ENCODE measurements around the gene PIP5K1A. TPM values are rescaled to one million over a fixed set of nuclear protein-coding genes. Genes with fewer than 3 reads are reported as not detected.
A peak's percentile ranks its signal among the peaks of the same experiment; 100 is the strongest.
"Not testable (repeated sequence)": the region's sequence is repeated elsewhere in the genome, so short reads cannot be mapped to it uniquely, and the experiment has no call there.

Gene PIP5K1A
- polyA plus RNA-seq, 6 donors from 2014 or later = 17.0 to 22.9 (median 19.7) TPM

DNA sequence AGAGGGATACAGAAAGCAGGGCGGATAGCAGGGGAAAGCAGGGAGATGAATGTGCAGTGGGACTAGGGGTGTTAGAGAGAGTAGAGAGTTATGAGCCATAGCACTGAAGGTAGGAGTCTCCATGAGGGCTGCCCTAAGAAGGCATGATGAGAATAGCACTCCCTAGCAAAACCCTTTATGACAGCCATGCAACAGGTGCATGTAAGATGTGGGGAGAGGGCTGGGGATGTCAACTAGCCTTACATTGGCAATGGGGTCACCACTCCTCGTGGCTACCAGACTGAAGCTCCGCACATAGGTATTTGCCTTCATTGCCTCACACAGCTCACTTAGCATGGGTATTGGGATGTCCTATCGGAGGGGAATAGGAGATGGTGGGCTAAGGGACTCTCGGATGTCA is 27.2 kb upstream of the PIP5K1A start:
- Mint-ChIP-seq H3K4me1 (peaks cover 14 to 22% (median 21%) of the 10 kb centered on the region in 3 donors), H3K36me3 (peaks cover 1 to 4% of the 10 kb centered on the region in 2 donors), H3K27me3 (no peaks in the 10 kb centered on the region), H3K27ac (peak overlapping the region in 2 of 6 donors; percentile 55 to 80), H3K4me3 (no peak overlapping the region), H3K9me3 (no peaks in the 10 kb centered on the region)
- ATAC-seq (ENCODE audit: low read depth in 2 of 2) (no peak), DNase-seq (no peak)

GRCh38 chr1:151175041-151175741 is 23.2 kb upstream of the PIP5K1A start:
- H3K36me3 Mint-ChIP-seq = peaks cover 4 to 20% of the 10 kb centered on the region in 2 donors
- no peaks in the 10 kb centered on the region for H3K27me3 Mint-ChIP-seq
- no peaks in the 10 kb centered on the region for H3K9me3 Mint-ChIP-seq
- no peak for ATAC-seq (ENCODE audit: low read depth in 2 of 2)
- no peak for DNase-seq
- peak overlapping the region in 2 of 6 donors; percentile 16 for H3K27ac Mint-ChIP-seq
- H3K4me3 Mint-ChIP-seq = no peak overlapping the region
- peaks cover 0 to 6% (median 3%) of the 10 kb centered on the region in 3 donors for H3K4me1 Mint-ChIP-seq

DNA sequence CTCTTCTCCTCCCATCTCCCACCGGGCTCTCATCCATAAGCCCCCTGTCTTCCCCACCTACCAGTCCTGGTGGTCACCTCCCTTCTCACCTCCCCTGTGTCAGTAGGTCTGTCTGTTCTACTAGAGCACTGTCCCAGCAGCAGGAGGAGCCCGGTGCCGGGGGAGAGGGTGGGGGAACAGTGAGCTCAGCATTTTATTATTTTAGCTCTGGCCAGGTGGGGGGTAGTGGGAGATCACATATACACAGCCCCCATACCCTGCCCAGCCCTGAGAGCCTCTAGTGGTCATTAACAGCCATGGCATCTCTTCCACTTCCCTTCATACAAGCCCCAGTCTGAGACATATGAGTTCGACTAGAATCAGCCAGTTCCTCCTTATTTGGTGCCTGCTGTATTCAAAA is 22.5 kb upstream of the PIP5K1A start, which contains the start of gene TMOD4:
Gene TMOD4 (minus strand): TSS at position 119 of the 400 bp plus-strand sequence. CDS start 1,106 bp downstream, outside the sequence.
- peaks cover 4 to 27% of the 10 kb centered on the region in 2 donors for H3K36me3 Mint-ChIP-seq

DNA sequence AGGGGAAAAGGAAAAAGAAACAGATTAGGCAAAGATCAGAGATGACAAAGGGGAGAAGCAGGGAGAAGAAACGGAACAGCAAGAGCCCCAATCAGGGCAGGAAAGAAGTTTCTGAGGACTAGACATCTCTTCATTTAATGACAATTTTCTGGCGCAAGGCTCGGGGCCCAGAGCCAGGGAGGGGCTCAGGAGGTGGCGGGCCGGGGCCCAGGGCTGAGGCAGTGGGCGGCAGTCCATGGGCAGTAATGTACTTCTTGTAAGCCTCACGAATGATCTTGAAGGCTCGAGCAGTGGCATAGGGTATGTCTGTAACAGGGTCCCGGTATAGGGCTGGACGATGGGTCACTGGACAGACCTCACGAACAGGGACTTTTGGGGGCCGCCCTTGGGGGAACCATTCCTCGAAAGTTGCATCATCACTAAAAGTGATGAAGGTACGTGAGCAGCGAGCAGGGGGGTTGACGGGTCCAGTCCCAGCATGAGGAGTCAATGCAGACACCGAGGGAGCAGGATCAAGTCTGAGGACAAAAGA is 21.8 kb upstream of the PIP5K1A start:
- no peak for ATAC-seq (ENCODE audit: low read depth in 2 of 2)
- H3K4me1 Mint-ChIP-seq = peaks cover 3 to 6% (median 4%) of the 10 kb centered on the region in 3 donors
- DNase-seq = no peak
- H3K9me3 Mint-ChIP-seq = no peaks in the 10 kb centered on the region
- H3K4me3 Mint-ChIP-seq = peak overlapping the region in 1 of 8 donors; percentile 5
- H3K27me3 Mint-ChIP-seq = no peaks in the 10 kb centered on the region
- peaks cover 8 to 34% of the 10 kb centered on the region in 2 donors for H3K36me3 Mint-ChIP-seq
- H3K27ac Mint-ChIP-seq = peak overlapping the region in 1 of 6 donors; percentile 75

More for the DNA sequence above, 22.5 kb upstream of the PIP5K1A start, which contains the start of gene TMOD4:
- no peaks in the 10 kb centered on the region for H3K9me3 Mint-ChIP-seq
- DNase-seq (no peak), ATAC-seq (ENCODE audit: low read depth in 2 of 2) (peak; percentile 73 to 80)
- peak within 1 kb of the TSS in 2 of 8 donors; percentile 5 to 53 for H3K4me3 Mint-ChIP-seq
- peak within 1 kb of the TSS in 2 of 6 donors; percentile 16 to 75 for H3K27ac Mint-ChIP-seq
- no peaks in the 10 kb centered on the region for H3K27me3 Mint-ChIP-seq
- H3K4me1 Mint-ChIP-seq = peaks cover 3 to 6% (median 4%) of the 10 kb centered on the region in 3 donors

DNA sequence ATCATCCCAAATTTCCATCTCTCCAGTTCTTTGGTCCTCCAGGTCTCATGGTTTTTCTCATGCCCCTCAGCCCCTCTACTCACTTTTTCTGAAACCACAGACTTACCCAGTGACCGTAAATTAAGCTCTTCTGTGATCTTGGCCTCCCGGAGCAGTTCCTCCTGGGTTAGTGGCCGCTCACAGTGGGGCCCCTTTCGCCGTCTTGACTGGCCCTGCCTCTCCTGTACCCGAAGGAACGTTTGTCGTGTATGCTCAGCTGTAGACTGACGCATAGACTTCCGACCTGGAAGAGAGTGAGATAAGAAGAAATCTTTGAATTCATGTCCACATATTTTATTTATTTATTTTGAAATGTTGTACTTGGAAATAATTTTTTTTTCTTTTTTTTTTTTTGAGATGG is 14.1 kb upstream of the PIP5K1A start:
- Mint-ChIP-seq H3K4me1 (peaks cover 21 to 24% (median 22%) of the 10 kb centered on the region in 3 donors), H3K4me3 (no peak overlapping the region), H3K9me3 (no peaks in the 10 kb centered on the region), H3K27me3 (no peaks in the 10 kb centered on the region), H3K27ac (peak overlapping the region in 1 of 6 donors; percentile 88), H3K36me3 (peaks cover 28 to 41% of the 10 kb centered on the region in 2 donors)
- DNase-seq (no peak), ATAC-seq (ENCODE audit: low read depth in 2 of 2) (no peak)

DNA sequence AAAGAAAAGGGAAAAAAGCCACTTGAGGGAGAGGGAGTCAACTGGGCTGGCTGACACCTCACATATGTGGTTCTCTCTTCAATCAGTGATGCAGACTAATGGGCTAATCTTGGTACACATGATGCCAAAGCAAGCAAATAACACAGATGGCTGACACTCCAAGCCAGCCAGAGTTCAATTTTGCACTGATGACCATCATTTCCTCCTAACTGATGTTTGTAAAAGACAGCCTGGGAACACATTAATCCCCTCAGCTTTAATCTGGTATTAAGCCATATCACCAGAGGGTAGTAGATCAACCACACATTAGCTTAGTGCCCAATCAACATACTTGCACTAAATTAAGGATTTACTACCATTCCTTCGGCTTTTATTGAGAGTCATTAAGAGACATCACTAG is 11.1 kb upstream of the PIP5K1A start:
- no peak for DNase-seq
- ATAC-seq (ENCODE audit: low read depth in 2 of 2) = no peak
- H3K36me3 Mint-ChIP-seq = peaks cover 18 to 28% of the 10 kb centered on the region in 2 donors
- H3K27me3 Mint-ChIP-seq = no peaks in the 10 kb centered on the region
- peaks cover 29 to 35% (median 30%) of the 10 kb centered on the region in 3 donors for H3K4me1 Mint-ChIP-seq
- H3K9me3 Mint-ChIP-seq = no peaks in the 10 kb centered on the region
- H3K4me3 Mint-ChIP-seq = peak overlapping the region in 1 of 8 donors; percentile 22
- peak overlapping the region in 1 of 6 donors; percentile 75 for H3K27ac Mint-ChIP-seq

GRCh38 chr1:151188667-151189066 is 9.7 kb upstream of the PIP5K1A start:
- H3K9me3 Mint-ChIP-seq; DNase-seq; H3K27me3 Mint-ChIP-seq; ATAC-seq (ENCODE audit: low read depth in 2 of 2): not testable (repeated sequence)
- Mint-ChIP-seq H3K27ac (peak overlapping the region in 1 of 6 donors; percentile 98), H3K4me1 (peaks cover 29 to 35% (median 30%) of the 10 kb centered on the region in 3 donors), H3K36me3 (peaks cover 11 to 15% of the 10 kb centered on the region in 2 donors), H3K4me3 (peak overlapping the region; percentile 96 to 100 (median 99))

DNA sequence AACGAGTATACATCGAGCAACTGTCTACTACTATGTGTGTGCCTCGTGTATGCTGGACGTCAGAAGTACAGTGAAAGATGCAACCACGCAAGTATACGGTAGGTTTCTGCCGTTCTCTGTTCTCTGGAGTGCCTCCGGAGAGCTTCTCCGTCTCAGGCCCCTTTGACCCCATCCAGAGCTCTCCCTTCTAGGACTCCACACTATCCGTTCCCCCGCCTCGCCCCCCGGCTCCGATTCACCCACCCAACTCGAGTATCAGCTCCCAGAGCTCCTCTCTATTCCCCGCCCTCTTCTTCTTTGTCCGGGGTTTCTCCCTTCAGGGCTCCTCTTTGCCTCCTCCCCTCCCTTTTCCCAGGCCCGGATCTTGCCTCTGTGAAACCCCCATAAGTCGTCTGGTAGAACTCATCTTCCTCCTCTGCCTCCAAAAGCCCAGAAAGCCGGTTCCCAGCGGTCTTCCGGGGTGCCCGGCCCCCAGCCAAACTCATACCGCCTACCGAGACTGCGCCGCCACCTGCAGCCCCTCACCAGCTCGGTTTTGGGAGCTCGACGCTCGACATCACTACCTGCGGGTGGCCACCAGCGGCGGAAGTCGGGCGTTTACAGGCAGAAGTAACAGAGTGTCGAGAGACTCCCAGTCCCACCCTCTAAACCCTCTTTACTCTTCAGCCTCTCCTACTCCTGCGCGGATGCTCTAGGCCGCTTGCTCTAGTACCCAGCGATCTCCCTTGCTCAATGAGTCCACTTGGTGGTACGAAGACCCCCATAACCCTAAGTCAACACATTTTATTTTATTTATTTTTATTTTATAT is 8.5 kb upstream of the PIP5K1A start, which contains the start of gene VPS72:
Gene VPS72 (minus strand): TSS at position 561 of the 809 bp plus-strand sequence. CDS start 76 bp downstream, at position 485.
- peaks cover 29 to 35% (median 30%) of the 10 kb centered on the region in 3 donors for H3K4me1 Mint-ChIP-seq
- H3K4me3 Mint-ChIP-seq = peak within 1 kb of the TSS; percentile 96 to 100 (median 99)
- H3K27ac Mint-ChIP-seq = peak within 1 kb of the TSS; percentile 87 to 99 (median 98)
- ATAC-seq (ENCODE audit: low read depth in 2 of 2) = peak; percentile 91 to 93
- peak; percentile 83 for DNase-seq
- H3K36me3 Mint-ChIP-seq = peaks cover 2 to 7% of the 10 kb centered on the region in 2 donors
- peaks cover 0 to 5% (median 0%) of the 10 kb centered on the region in 3 donors for H3K27me3 Mint-ChIP-seq
- no peaks in the 10 kb centered on the region for H3K9me3 Mint-ChIP-seq

DNA sequence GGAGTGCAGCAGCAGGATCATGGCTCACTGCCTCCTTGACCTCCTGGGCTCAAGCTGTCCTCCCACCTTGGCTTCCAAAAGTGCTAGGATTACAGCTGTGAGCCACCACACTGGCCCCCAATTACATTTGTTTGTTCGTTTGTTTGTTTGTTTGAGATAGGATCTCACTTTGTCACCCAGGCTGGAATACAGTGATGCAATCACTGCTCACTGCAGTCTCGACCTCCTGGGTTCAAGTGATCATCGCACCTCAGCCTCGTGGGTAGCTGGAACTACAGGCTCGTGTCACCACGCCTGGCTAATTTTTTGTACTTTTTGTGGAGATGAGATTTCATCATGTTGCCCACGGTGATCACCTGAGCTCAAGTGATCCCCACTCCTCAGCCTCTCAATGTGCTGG is 6.3 kb upstream of the PIP5K1A start:
- peaks cover 0 to 7% of the 10 kb centered on the region in 2 donors for H3K36me3 Mint-ChIP-seq
- H3K4me1 Mint-ChIP-seq = peaks cover 24 to 36% (median 26%) of the 10 kb centered on the region in 3 donors
- H3K27ac Mint-ChIP-seq = no peak overlapping the region
- ATAC-seq (ENCODE audit: low read depth in 2 of 2) (no peak), DNase-seq (no peak)
- H3K27me3 Mint-ChIP-seq = peaks cover 0 to 5% (median 0%) of the 10 kb centered on the region in 3 donors
- no peaks in the 10 kb centered on the region for H3K9me3 Mint-ChIP-seq
- peak overlapping the region in 1 of 8 donors; percentile 64 for H3K4me3 Mint-ChIP-seq

DNA sequence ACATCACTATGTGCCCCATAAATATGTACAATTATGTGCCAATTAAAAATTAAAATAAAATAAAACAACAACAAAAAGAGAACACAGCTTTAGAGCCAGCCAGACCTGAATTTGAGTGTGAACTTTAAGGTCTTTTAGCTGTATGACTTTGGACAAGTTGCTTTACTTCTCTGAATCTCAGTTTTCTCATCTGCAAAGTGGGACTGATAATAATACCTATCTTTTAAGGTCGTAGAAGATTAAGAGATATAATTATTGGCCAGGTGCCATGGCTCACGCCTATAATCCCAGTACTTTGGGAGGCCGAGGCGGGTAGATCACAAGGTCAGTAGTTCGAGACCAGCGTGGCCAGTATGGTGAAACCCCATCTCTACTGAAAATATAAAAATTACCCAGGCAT is 5.0 kb upstream of the PIP5K1A start:
- Mint-ChIP-seq H3K4me1 (peaks cover 24 to 35% (median 25%) of the 10 kb centered on the region in 3 donors), H3K4me3 (no peak overlapping the region)
- no peak for ATAC-seq (ENCODE audit: low read depth in 2 of 2)

DNA sequence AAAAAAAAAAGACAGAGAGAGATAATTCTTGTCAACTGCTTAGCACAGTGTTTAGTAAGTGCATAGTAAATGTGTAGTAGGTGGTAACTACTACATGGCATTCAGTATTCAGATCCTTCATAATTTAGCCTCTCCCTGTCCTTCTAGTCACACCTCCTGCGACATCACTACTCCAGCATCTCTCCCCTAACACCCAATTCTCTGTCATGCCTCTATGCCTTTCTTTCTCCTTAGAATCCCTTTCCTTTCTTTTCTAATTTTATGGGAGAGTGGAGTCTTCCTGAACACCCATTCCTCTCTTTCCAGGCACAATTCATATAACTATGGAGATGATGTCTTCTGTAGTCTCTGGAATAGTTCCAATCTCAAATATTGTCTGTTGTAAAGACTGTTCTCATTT is 4.5 kb upstream of the PIP5K1A start:
- H3K27me3 Mint-ChIP-seq = peaks cover 0 to 5% (median 0%) of the 10 kb centered on the region in 3 donors
- H3K27ac Mint-ChIP-seq = no peak overlapping the region
- H3K4me1 Mint-ChIP-seq = peaks cover 24 to 34% (median 24%) of the 10 kb centered on the region in 3 donors
- DNase-seq (no peak), ATAC-seq (ENCODE audit: low read depth in 2 of 2) (no peak)
- peaks cover 0 to 14% of the 10 kb centered on the region in 2 donors for H3K36me3 Mint-ChIP-seq
- H3K9me3 Mint-ChIP-seq = no peaks in the 10 kb centered on the region
- H3K4me3 Mint-ChIP-seq = peak overlapping the region in 2 of 8 donors; percentile 1 to 67

More for the DNA sequence above, 5.0 kb upstream of the PIP5K1A start:
- H3K36me3 Mint-ChIP-seq = peaks cover 0 to 8% of the 10 kb centered on the region in 2 donors
- H3K9me3 Mint-ChIP-seq = no peaks in the 10 kb centered on the region
- DNase-seq = no peak
- peaks cover 0 to 5% (median 0%) of the 10 kb centered on the region in 3 donors for H3K27me3 Mint-ChIP-seq
- H3K27ac Mint-ChIP-seq = no peak overlapping the region

- not testable (repeated sequence) for ATAC-seq (ENCODE audit: low read depth in 2 of 2); H3K27me3 Mint-ChIP-seq; H3K9me3 Mint-ChIP-seq; DNase-seq
- Mint-ChIP-seq H3K4me1 (peaks cover 28 to 37% (median 30%) of the 10 kb centered on the region in 3 donors), H3K27ac (peak overlapping the region in 1 of 6 donors; percentile 27), H3K36me3 (peaks cover 0 to 11% of the 10 kb centered on the region in 2 donors), H3K4me3 (peak overlapping the region in 1 of 8 donors; percentile 22)
Observed at GRCh38 chr1:151194894-151195594, 3.3 kb upstream of the PIP5K1A start.
